PC-3 (cell line): ENCODE measurements around the gene CAT.

Source experiments
- CTCF ChIP-seq: fragments of 300-600 bp; sonication (generic); conservative IDR thresholded peaks from 2 replicates; pipeline ENCODE4 v1.5.1; 2017; ENCODE audit warnings: antibody characterized with exemption, low read depth, mild to moderate bottlenecking, low read length
- EZH2 ChIP-seq: fragments of 300-600 bp; sonication (generic); IDR thresholded peaks from one replicate; pipeline ENCODE4 v1.6.1; 2017; ENCODE audit warnings: antibody characterized with exemption, mild to moderate bottlenecking, low read length; ENCODE audit not compliant: unreplicated experiment

GRCh38 chr11:34501500-34501899 lies 62.8 kb downstream of the CAT start:
- no peak for TF ChIP-seq CTCF
- no peak for TF ChIP-seq EZH2
